Panc1 (cell line): ENCODE results near the gene CIC. TPM values are rescaled to one million over a fixed set of nuclear protein-coding genes. Genes with fewer than 3 reads are reported as not detected.

Source experiments
- ATAC-seq: fragments of 200-7000 bp; cut with Tn5 transposase; 2 replicates; pipeline ENCODE4 v1.9.1; 2020; ENCODE audit warnings: mild to moderate bottlenecking, moderate library complexity
- BruUV-seq: library from RNA; stranded (reverse); fragments of 400-500 nt; replicated peaks from 2 replicates; lab custom pipeline; 2021; lab: Mats Ljungman, UMichigan
- CTCF ChIA-PET: fragments of 300-600 bp; sonication (Branson Sonifier 250); formaldehyde crosslinking; loops from one replicate; lab custom pipeline; 2022; ENCODE audit warnings: antibody characterized with exemption; lab: Charles Lee
- POLR2A ChIA-PET: fragments of 300-600 bp; sonication (Branson Sonifier 250); formaldehyde crosslinking; loops from one replicate; lab custom pipeline; 2022; ENCODE audit warnings: antibody characterized with exemption; lab: Charles Lee
- DNase-seq: peaks from one replicate; pipeline ENCODE4 v3.0.0-alpha.2; 2010; ENCODE audit warnings: low read depth, low spot score
- H3K27ac ChIP-seq: 2 replicates; pipeline ENCODE4 v1.5.1; 2011; ENCODE audit warnings: mild to moderate bottlenecking, low read length, inconsistent platforms
- H3K27me3 ChIP-seq: fragments of 200-500 bp; sonication (Bioruptor generic); 2 replicates; pipeline ENCODE4 v1.6.0; 2014; ENCODE audit warnings: low read length, inconsistent platforms; ENCODE audit not compliant: control insufficient read depth, insufficient read depth
- H3K36me3 ChIP-seq: fragments of 200-500 bp; sonication (Bioruptor generic); 2 replicates; pipeline ENCODE4 v1.5.1; 2014; ENCODE audit warnings: inconsistent platforms, mild to moderate bottlenecking, low read length, moderate library complexity; ENCODE audit not compliant: control insufficient read depth, insufficient read depth
- H3K4me1 ChIP-seq: 2 replicates; pipeline ENCODE4 v1.5.1; 2011; ENCODE audit warnings: inconsistent platforms, mild to moderate bottlenecking, low read length, moderate library complexity; ENCODE audit not compliant: control insufficient read depth, insufficient read depth
- H3K4me3 ChIP-seq, 2 experiments: 2 replicates each; pipeline ENCODE4 v1.5.1; 2011 to 2012; ENCODE audit warnings: low read depth in 2 of 2, low read length in 2 of 2, mild to moderate bottlenecking in 2 of 2, inconsistent platforms in 1 of 2, moderate library complexity in 1 of 2
- H3K9me3 ChIP-seq: fragments of 200-500 bp; sonication (Bioruptor generic); 2 replicates; pipeline ENCODE4 v1.5.1; 2014; ENCODE audit warnings: low read depth, mild to moderate bottlenecking, inconsistent platforms, low read length, moderate library complexity; ENCODE audit not compliant: control insufficient read depth, insufficient read depth
- CTCF ChIP-seq: fragments of 450-650 bp; IDR thresholded peaks from 2 replicates; pipeline ENCODE4 v1.5.1; 2017; ENCODE audit warnings: mild to moderate bottlenecking
- POLR2AphosphoS5 ChIP-seq: IDR thresholded peaks from 2 replicates; pipeline ENCODE4 v1.6.1; 2012; ENCODE audit warnings: mild to moderate bottlenecking, low read depth, low read length, moderate library complexity
- SIN3A ChIP-seq: IDR thresholded peaks from 2 replicates; pipeline ENCODE4 v1.6.1; 2012; ENCODE audit warnings: low read depth, mild to moderate bottlenecking, low read length, moderate library complexity, borderline replicate concordance; ENCODE audit not compliant: insufficient read depth
- TCF7L2 ChIP-seq: IDR thresholded peaks from 2 replicates; pipeline ENCODE4 v1.6.1; 2011; ENCODE audit warnings: mild to moderate bottlenecking, low read depth, low read length, inconsistent platforms
- in situ Hi-C: cut with HindIII; loops from 2 replicates; pipeline ENCODE4 v1.10.0; 2016; ENCODE audit warnings: low sequenced_read_pairs, low pct_unique_long_range_greater_than_20kb
- intact Hi-C: fragments of 100-400 bp; cut with micrococcal nuclease; formaldehyde crosslinking; loops from one replicate; pipeline ENCODE4 v1.10.0; 2022; ENCODE audit not compliant: unreplicated experiment
- total RNA-seq: library from RNA; stranded (reverse); gene quantifications from one replicate; pipeline ENCODE4 v1.2.1, GENCODE V29; 2021; ENCODE audit not compliant: unreplicated experiment
- TF ChIP-seq, protein P1 (sequence below), 2 experiments: IDR thresholded peaks; 2 replicates each; pipeline ENCODE4 v1.6.1; 2011 to 2012; ENCODE audit warnings: low read depth in 2 of 2, control low read depth in 1 of 2, low read length in 1 of 2, mild to moderate bottlenecking in 1 of 2, moderate library complexity in 1 of 2; ENCODE audit not compliant: insufficient read depth in 1 of 2

The CIC gene
- total RNA-seq, 1 experiment from 2014 or later: 67.4 TPM

DNA sequence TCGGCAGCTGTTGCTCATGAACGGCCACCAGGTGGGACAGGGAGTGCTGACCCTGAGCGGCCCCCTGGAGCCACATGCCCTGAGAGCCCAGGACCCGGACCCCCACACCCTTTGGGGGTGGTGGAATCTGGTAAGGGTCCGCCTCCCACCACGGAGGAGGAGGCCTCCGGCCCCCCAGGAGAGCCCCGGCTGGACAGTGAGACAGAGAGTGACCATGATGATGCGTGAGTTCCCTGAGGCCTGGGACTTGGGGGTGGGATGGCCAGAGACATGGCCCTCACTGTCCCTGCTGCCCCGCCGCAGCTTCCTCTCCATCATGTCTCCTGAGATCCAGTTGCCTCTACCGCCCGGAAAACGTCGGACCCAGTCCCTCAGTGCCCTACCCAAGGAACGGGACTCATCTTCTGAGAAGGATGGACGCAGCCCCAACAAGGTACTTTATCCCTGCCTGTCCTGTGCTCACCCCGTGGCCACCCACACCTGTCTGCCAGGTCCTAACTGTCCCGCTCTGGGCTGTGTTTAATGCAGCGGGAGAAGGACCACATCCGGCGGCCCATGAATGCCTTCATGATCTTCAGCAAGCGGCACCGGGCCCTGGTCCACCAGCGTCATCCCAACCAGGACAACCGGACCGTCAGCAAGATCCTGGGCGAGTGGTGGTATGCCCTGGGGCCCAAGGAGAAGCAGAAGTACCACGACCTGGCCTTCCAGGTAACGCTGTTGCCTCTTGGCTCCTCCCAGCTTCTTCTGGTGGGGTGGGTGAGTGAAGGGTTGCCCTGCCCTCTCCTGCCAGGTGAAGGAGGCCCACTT, 18.2 kb downstream of the CIC start:
- Histone ChIP-seq H3K4me3 (no peak overlapping the region), H3K27ac (no peak overlapping the region), H3K9me3 (no peaks in the 10 kb centered on the region), H3K27me3 (no peaks in the 10 kb centered on the region), H3K36me3 (no peaks in the 10 kb centered on the region; the same call in 1 of the 2 replicates), H3K4me1 (peaks cover 22% of the 10 kb centered on the region)
- in situ Hi-C loops (no loop called here), intact Hi-C loops (no loop called here)
- no peak for ATAC-seq
- BruUV-seq: no TSS peak
- DNase-seq: no peak
- TF ChIP-seq POLR2AphosphoS5 (no peak), CTCF (no peak), TCF7L2 (no peak), SIN3A (no peak)
- TF ChIP-seq, protein P1, sequence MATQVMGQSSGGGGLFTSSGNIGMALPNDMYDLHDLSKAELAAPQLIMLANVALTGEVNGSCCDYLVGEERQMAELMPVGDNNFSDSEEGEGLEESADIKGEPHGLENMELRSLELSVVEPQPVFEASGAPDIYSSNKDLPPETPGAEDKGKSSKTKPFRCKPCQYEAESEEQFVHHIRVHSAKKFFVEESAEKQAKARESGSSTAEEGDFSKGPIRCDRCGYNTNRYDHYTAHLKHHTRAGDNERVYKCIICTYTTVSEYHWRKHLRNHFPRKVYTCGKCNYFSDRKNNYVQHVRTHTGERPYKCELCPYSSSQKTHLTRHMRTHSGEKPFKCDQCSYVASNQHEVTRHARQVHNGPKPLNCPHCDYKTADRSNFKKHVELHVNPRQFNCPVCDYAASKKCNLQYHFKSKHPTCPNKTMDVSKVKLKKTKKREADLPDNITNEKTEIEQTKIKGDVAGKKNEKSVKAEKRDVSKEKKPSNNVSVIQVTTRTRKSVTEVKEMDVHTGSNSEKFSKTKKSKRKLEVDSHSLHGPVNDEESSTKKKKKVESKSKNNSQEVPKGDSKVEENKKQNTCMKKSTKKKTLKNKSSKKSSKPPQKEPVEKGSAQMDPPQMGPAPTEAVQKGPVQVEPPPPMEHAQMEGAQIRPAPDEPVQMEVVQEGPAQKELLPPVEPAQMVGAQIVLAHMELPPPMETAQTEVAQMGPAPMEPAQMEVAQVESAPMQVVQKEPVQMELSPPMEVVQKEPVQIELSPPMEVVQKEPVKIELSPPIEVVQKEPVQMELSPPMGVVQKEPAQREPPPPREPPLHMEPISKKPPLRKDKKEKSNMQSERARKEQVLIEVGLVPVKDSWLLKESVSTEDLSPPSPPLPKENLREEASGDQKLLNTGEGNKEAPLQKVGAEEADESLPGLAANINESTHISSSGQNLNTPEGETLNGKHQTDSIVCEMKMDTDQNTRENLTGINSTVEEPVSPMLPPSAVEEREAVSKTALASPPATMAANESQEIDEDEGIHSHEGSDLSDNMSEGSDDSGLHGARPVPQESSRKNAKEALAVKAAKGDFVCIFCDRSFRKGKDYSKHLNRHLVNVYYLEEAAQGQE (IDR thresholded peaks at IDR 0.05; ENCODE audit: insufficient read depth in 1 of 2, low read depth in 2 of 2, low read length in 1 of 2): no peak
- ChIA-PET CTCF (no interaction called here), POLR2A (no interaction called here)

DNA sequence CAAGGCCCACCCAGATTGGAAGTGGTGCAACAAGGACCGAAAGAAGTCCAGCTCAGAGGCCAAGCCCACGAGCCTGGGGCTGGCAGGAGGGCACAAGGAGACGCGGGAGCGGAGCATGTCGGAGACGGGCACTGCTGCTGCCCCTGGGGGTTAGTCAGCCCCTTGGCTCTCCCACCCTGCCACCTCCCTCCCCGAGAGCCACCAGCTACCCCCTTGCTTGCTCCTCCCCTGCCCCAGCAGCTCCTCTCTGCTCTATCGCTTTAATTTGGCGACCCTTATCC, 18.7 kb downstream of the CIC start:
- Histone ChIP-seq H3K4me1 (peaks cover 18% of the 10 kb centered on the region), H3K4me3 (no peak overlapping the region), H3K27ac (no peak overlapping the region), H3K36me3 (no peaks in the 10 kb centered on the region; the same call in 1 of the 2 replicates), H3K9me3 (no peaks in the 10 kb centered on the region), H3K27me3 (no peaks in the 10 kb centered on the region)
- POLR2A ChIA-PET: no interaction called here
- CTCF ChIA-PET: no interaction called here
- no peak for DNase-seq
- in situ Hi-C loops (no loop called here), intact Hi-C loops (no loop called here)
- BruUV-seq: no TSS peak
- TF ChIP-seq TCF7L2 (no peak), SIN3A (no peak)
- no peak for ATAC-seq

DNA sequence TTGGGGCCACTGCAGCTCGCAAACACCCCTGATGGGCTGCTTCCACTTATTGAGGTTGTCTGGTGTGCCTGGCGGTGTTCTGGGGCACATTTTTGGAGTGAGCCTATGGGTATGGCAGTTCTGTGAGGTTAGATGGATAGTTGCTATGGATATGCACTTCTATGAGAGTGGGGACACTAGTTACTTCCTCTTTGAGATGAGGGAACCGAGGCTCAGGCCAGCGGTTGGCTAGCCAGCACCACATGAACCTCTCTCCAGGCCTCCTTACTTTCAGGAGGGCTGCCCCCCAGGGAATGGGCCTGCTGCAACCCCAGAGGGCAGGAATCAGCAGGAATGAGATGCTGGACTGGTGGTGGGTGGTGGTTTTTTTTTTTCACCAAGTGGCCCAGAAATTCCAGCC, 19.3 kb downstream of the CIC start:
- no peak overlapping the region for H3K27ac ChIP-seq
- H3K36me3 ChIP-seq: no peaks in the 10 kb centered on the region; the same call in 1 of the 2 replicates
- POLR2A ChIA-PET: no interaction called here
- DNase-seq (no peak), ATAC-seq (no peak)
- H3K4me1 ChIP-seq: peaks cover 15% of the 10 kb centered on the region
- in situ Hi-C loops: no loop called here
- no peaks in the 10 kb centered on the region for H3K27me3 ChIP-seq
- H3K9me3 ChIP-seq: no peaks in the 10 kb centered on the region
- intact Hi-C loops: no loop called here
- no TSS peak for BruUV-seq
- CTCF ChIA-PET: interaction anchor here (0.7 kb wide), 2 partner anchors 32 to 174 kb away, joined by 3 to 6 read pairs; no protein-coding TSS in a partner anchor
- H3K4me3 ChIP-seq: no peak overlapping the region
- TF ChIP-seq TCF7L2 (no peak), CTCF (no peak)
